Testis (tissue), 3 donors: ENCODE data around the gene MATR3. TPM values are rescaled to one million over a fixed set of nuclear protein-coding genes. Genes with fewer than 3 reads are reported as not detected.

Experiments
- DNase-seq: peaks from one replicate; pipeline ENCODE4 v3.0.0-alpha.2; 2019
- H3K27ac ChIP-seq, 2 donors: fragments of 200-600 bp; sonication (generic); one replicate each; pipeline ENCODE4 v1.5.1; 2019
- H3K27me3 ChIP-seq: fragments of 200-600 bp; sonication (generic); one replicate; pipeline ENCODE4 v1.5.1; 2019
- H3K36me3 ChIP-seq: fragments of 200-600 bp; sonication (generic); one replicate; pipeline ENCODE4 v1.5.1; 2017; ENCODE audit warnings: low read depth; ENCODE audit errors: missing control alignments
- H3K4me1 ChIP-seq: fragments of 200-600 bp; sonication (generic); one replicate; pipeline ENCODE4 v1.5.1; 2019
- H3K4me3 ChIP-seq, 2 donors: fragments of 200-600 bp; sonication (generic); one replicate each; pipeline ENCODE4 v1.5.1; 2017 to 2019
- H3K9me3 ChIP-seq: fragments of 200-600 bp; sonication (generic); one replicate; pipeline ENCODE4 v1.5.1; 2017
- CTCF ChIP-seq, 3 experiments: fragments of 450-650 bp in 2 of 3; fragments of 200-600 bp in 1 of 3; sonication (generic) in 1 of 3; IDR thresholded peaks; one replicate each; pipeline ENCODE4 v1.5.1; 2016 to 2019; ENCODE audit warnings: antibody characterized with exemption in 3 of 3, mild to moderate bottlenecking in 2 of 3, moderate library complexity in 1 of 3
- POLR2A ChIP-seq: fragments of 450-650 bp; IDR thresholded peaks from one replicate; pipeline ENCODE4 v1.6.1; 2017; ENCODE audit warnings: antibody characterized with exemption, mild to moderate bottlenecking, moderate library complexity
- WGBS, 2 donors: methylation state at CpG; one replicate each; pipeline ENCODE4 v1.1.5; 2018; 5-methylcytosine and 5-hydroxymethylcytosine counted together
- intact Hi-C: fragments of 100-400 bp; cut with DNase I; formaldehyde crosslinking; loops from one replicate; pipeline ENCODE4 v1.15.1; 2023; ENCODE audit warnings: low total_unique reads
- polyA plus RNA-seq: library from polyadenylated mRNA; stranded (reverse); fragments of 350-450 nt; fragmentation: Illumina TruSeq; extraction: RNeasy Lipid Tissue Mini Kit (QIAGEN cat#74804); gene quantifications from one replicate; pipeline ENCODE4 v1.2.3, GENCODE V29; 2014; ENCODE audit warnings: low read depth, low replicate concordance; ENCODE audit not compliant: insufficient read depth
- total RNA-seq, 2 donors: library from RNA; depleted of rRNA; stranded (reverse); fragments of >200 nt; gene quantifications; one replicate each; pipeline ENCODE4 v1.2.3, GENCODE V29; 2016

Gene MATR3
- total and polyA plus RNA-seq, 3 donors from 2014 or later: 174 to 248 (median 243) TPM

- intact Hi-C loops: no loop called here
- WGBS, 2 donors: 79 to 86% methylated on average over 2 of the region's 2 CpGs
- H3K27me3 ChIP-seq: no peaks in the 10 kb centered on the region
- peaks cover 10% of the 10 kb centered on the region for H3K4me1 ChIP-seq
- no peaks in the 10 kb centered on the region for H3K36me3 ChIP-seq
- no peak for TF ChIP-seq POLR2A
- TF ChIP-seq CTCF (IDR thresholded peaks at IDR 0.05): no peak
- H3K27ac ChIP-seq: no peak overlapping the region
- no peaks in the 10 kb centered on the region for H3K9me3 ChIP-seq
- no peak overlapping the region for H3K4me3 ChIP-seq
- DNase-seq: no peak
These were observed 17.1 kb upstream of the MATR3 start for GRCh38 chr5:139276426-139276825.

- H3K4me3 ChIP-seq: no peak overlapping the region
- no peaks in the 10 kb centered on the region for H3K36me3 ChIP-seq
- H3K27ac ChIP-seq: no peak overlapping the region
- intact Hi-C loops: no loop called here
- WGBS, 2 donors: 67 to 79% methylated on average over 5 of the region's 5 CpGs
- no peak for TF ChIP-seq CTCF (IDR thresholded peaks at IDR 0.05)
- no peak for TF ChIP-seq POLR2A
- no peaks in the 10 kb centered on the region for H3K9me3 ChIP-seq
- no peaks in the 10 kb centered on the region for H3K27me3 ChIP-seq
- DNase-seq: no peak
- H3K4me1 ChIP-seq: peaks cover 10% of the 10 kb centered on the region
These were observed 16.4 kb upstream of the MATR3 start for GRCh38 chr5:139277171-139277570.

GRCh38 chr5:139278540-139279274 is 14.8 kb upstream of the MATR3 start:
- Histone ChIP-seq H3K27ac (no peak overlapping the region), H3K36me3 (no peaks in the 10 kb centered on the region), H3K4me3 (no peak overlapping the region), H3K27me3 (no peaks in the 10 kb centered on the region), H3K4me1 (no peaks in the 10 kb centered on the region), H3K9me3 (no peaks in the 10 kb centered on the region)
- WGBS, 2 donors: 94% methylated on average over 6 of the region's 6 CpGs
- TF ChIP-seq POLR2A (no peak), CTCF (IDR thresholded peaks at IDR 0.05) (no peak)
- DNase-seq: no peak
- intact Hi-C loops: no loop called here

- intact Hi-C loops: no loop called here
- TF ChIP-seq CTCF (IDR thresholded peaks at IDR 0.05): no peak
- TF ChIP-seq POLR2A: no peak
- DNase-seq: no peak
- H3K36me3 ChIP-seq: no peaks in the 10 kb centered on the region
- H3K27me3 ChIP-seq: no peaks in the 10 kb centered on the region
- H3K4me3 ChIP-seq: no peak overlapping the region
- no peak overlapping the region for H3K27ac ChIP-seq
- H3K9me3 ChIP-seq: no peaks in the 10 kb centered on the region
- no peaks in the 10 kb centered on the region for H3K4me1 ChIP-seq
These were observed 11.4 kb upstream of the MATR3 start for GRCh38 chr5:139282197-139282557.
